SK-N-SH (cell line): ENCODE measurements around the gene TMEM179B.

Source experiments
- CTCF ChIP-seq: fragments of 200-600 bp; sonication (generic); IDR thresholded peaks from 2 replicates; pipeline ENCODE4 v1.6.1; 2017; ENCODE audit warnings: antibody characterized with exemption, mild to moderate bottlenecking, moderate library complexity
- FOXM1 ChIP-seq: IDR thresholded peaks from 2 replicates; pipeline ENCODE4 v1.4.0; 2012; ENCODE audit warnings: low read depth, mild to moderate bottlenecking
- POLR2AphosphoS5 ChIP-seq: IDR thresholded peaks from 2 replicates; pipeline ENCODE4 v1.6.1; 2012; ENCODE audit warnings: low read depth, low read length
- SMC3 ChIP-seq: IDR thresholded peaks from 2 replicates; pipeline ENCODE4 v1.6.1; 2012; ENCODE audit warnings: low read depth, low read length, improper control_type of control experiment

- TF ChIP-seq CTCF (no peak), POLR2AphosphoS5 (no peak), SMC3 (no peak), FOXM1 (no peak)
These were observed 5.0 kb downstream of the TMEM179B start for GRCh38 chr11:62792202-62792575.
